ENCODE data around the gene TNS1.
A peak's percentile ranks its signal among the peaks of the same experiment; 100 is the strongest.

The TNS1 gene

DNA sequence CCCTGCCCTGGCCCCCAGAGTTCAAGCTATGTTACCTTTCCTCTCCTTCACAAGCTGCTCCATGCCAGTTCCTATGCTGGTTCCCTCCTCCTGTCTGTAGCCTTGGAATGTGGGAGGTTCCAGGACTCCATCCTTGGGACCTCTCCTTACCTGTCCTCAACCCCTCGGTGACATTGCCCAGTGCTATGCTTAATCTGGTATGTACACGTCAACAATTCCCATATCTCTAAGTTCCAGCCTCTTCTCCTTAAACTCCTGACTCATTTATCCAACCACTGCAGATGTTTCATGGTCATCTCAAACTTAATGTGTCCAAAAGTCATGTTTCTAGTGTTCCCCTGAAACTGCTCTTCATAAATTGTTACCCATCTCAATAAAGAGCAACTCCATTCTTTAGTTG lies 160.8 kb downstream of the TNS1 start:
- DNase-seq = no peak

DNA sequence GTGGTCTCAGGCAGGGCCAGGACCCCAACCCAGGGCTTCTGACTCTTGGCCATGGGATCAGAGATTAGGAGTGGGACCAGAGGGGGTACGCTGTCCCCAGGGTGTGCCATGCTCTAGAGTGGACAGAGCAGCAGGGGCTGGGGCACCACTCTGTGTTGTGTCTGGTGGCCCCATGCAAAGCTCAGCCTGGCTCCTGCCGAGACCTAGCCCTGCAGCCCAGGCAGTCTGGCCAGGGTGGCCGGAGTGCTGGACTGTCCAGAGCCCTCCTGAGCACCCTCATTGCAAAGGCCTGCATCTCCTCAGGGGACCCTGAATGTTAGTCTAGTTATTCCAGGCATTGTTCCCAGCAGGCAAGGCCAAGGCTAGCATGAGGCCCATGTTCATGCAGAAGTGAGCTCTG lies 162.3 kb downstream of the TNS1 start:
- no peak for DNase-seq

- no peak for DNase-seq
Measured at GRCh38 chr2:217839750-217840107, 163.1 kb downstream of the TNS1 start.

- DNase-seq = no peak
Measured at GRCh38 chr2:217839073-217839749, 163.6 kb downstream of the TNS1 start.

DNA sequence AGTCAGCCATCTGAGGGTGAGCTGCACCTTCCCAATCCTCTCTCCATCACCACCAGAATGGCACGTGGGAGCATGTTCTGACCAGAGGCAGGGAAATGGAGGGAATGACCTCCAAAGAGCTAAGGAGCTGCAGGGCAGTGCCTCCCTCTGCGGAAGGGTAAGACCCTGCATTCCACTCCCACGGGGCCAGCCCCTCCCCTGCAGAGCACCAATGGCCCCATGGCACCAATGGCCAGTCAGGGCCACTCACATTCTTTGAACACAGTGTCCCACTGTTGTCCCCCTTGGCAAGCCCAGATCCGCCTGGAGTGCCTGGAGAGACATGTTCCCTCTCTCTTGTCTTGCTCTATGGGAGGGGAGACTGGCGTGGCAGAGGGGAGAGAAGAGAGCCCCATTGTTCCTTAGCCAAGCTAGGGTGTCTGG lies 164.4 kb downstream of the TNS1 start:
- no peak for DNase-seq

DNA sequence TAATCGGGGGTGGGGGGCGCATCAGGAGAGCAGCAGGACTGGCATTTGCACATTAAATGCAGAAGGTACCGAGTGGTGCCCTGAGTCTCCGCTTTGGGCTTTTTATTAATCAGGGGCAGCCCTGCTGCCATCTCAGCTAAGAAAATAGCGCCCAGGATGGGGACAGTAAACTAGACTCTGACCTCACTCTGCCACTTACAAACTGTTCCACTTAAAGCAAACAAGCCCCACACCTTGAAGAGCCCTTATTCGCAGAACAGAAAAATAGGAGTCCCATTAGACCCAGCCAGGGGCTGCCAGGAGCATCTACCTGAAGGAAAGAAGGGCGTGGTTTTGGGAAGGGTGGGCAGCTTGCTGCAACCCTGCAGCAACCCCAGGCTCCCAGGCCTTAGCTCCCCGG lies 165.3 kb downstream of the TNS1 start:
- no peak for DNase-seq

DNA sequence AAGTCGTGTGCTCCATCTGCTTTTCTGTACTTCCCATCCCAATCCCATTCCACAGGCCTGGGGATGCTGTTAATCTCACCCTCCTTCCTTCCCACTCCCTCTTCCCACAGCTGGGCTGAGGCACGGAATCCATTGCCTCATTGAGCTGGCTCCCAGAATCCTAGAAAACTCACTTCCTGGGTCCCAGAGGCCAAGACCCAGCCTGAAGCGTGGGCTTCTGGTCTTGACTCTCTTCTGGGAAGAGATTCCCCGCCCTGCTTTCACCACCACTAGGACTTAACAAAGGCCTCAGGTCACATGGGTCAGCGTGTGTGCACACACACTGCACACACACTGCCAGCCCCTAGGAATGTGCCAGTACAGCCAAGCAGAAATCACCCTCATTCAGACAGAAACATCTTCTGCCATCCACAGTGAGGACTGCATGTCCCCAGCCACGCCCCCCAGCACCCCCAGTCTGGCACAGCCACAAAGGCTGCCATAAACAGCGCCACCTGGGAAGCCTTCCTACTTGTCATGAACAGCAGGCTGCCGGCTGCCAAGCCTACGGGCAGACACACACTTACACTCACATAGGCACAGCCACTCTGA lies 165.8 kb downstream of the TNS1 start:
- peak; percentile 12 for DNase-seq

- no peak for DNase-seq
Measured at GRCh38 chr2:217835931-217836891, 166.6 kb downstream of the TNS1 start.

DNA sequence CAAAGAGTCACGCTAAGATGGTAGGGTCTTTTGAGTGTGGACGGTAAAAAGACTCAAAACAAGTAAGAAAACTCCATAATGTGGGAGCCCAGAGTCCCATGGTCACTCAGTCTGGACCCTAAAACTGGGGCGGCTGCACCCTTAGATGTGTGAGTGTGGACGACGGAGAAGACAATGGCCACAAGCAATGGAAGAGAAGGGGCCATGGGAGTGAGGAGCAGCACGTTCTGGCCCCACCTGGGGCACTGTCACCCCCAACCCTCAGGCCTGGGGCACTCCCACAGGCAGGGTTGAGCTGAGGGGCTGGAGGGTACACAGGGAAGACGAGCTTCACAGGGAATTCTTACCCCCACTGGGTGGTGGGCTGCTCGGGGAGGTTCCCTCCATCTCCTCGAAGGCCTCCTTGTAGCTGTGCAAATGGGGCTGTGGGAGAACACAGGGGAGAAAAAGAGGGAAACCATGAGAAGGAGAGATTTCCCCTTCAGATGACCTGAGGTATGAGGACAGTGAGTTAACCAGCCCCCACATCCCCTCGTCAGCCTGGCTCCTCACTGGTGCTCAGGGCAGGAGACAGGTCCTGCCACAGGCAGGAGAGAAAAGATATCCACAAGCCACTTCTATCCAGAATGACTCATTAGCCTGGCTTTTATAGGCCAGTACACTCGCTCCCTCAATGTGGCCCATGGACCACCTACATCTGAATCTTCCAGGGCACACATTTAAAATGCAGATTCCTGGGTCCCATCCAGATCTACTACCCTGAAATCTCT lies 167.9 kb downstream of the TNS1 start:
- no peak for DNase-seq

DNA sequence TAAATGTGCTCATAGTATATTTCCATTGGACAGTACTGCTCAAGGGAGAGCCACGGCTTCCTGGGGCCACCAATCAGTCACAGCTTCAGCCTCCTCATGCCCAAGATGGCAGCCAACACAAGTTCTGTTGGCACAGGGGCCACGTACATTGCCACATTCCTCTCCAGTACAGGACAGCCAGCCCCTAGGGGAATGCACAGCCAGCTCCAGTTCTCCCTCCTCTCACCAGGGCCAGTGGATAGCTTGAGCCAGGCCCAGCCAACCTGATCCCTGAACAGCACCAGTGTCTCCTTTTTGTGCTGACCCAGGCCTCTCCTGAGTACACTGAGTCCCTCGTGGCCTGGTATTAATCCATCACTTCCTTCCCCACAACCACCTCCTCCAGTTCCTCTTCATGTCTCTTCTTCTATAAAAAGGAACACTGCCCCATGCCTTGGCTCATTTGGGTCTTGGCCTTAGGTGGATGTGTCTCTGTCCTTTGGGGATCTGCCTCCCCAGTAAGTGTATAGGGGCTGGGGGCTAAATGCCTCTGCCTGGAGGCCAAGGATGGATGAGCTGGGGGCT lies 168.7 kb downstream of the TNS1 start:
- DNase-seq = no peak

- no peak for DNase-seq
Measured at GRCh38 chr2:217833439-217833838, 169.4 kb downstream of the TNS1 start.

GRCh38 chr2:217832987-217833386 lies 169.8 kb downstream of the TNS1 start:
- DNase-seq = no peak

DNA sequence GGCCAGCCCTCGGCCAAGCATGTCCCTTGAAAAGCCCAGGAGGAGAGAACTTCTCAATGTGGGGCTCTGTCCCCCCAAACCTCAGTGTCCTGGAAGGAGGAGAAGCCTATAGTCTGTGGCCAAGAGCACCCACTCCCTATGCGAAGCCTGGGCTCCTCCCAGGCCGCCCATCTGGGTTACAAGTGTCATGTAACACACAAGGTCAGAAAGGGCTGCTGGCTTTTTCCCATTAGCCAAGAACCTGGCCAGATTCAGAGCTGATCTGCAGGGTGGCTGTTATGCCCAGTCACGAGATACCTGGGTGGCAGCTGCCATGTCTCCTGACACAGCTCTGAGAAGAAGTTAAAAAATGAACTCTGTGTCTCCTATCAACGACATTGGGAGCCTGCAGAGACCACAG lies 170.7 kb downstream of the TNS1 start:
- no peak for DNase-seq

DNA sequence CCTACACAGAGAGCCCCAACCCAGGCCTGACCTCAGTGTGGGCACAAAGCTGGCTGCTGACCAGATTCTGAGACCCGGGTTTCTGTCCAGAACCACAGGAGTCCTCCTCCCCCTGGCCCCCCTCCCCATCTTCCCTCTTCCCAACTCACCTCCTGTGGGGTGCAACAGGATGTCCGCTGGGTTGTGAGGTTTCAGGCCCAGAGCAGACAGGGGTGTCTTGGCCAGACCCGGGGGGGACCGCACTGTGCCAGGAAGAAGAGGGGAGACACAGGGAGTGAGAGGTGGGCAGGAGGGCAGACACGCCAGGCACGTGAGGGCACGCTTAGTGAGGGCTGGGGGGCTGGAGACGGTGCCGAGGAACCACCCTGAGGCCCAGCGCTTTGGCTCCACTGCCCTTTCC lies 171.5 kb downstream of the TNS1 start:
- DNase-seq = no peak

GRCh38 chr2:217830807-217831206 lies 172.0 kb downstream of the TNS1 start:
- no peak for DNase-seq

GRCh38 chr2:217830061-217830460 lies 172.7 kb downstream of the TNS1 start:
- DNase-seq = no peak

- no peak for DNase-seq
Measured at GRCh38 chr2:217829420-217829819, 173.4 kb downstream of the TNS1 start.

DNA sequence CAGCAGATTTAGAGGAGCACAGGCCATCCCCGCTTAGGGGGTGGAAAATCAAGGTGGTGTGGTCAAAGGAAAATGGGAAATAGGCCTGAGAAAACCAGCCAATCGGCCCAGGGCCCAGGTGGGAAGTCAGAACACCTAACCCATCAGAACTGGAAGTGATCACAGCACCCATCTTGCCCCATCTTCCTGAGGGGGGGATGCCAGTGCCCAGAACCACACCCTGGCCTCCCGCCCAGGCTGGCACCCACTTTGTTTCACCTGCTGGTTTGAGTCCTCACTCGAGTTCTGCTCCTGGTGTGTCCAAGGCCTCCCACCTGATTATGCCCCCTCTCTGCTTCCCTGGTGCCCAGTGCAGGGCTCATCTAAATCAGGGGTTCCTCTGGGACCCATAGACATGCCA lies 174.5 kb downstream of the TNS1 start:
- DNase-seq = no peak

DNA sequence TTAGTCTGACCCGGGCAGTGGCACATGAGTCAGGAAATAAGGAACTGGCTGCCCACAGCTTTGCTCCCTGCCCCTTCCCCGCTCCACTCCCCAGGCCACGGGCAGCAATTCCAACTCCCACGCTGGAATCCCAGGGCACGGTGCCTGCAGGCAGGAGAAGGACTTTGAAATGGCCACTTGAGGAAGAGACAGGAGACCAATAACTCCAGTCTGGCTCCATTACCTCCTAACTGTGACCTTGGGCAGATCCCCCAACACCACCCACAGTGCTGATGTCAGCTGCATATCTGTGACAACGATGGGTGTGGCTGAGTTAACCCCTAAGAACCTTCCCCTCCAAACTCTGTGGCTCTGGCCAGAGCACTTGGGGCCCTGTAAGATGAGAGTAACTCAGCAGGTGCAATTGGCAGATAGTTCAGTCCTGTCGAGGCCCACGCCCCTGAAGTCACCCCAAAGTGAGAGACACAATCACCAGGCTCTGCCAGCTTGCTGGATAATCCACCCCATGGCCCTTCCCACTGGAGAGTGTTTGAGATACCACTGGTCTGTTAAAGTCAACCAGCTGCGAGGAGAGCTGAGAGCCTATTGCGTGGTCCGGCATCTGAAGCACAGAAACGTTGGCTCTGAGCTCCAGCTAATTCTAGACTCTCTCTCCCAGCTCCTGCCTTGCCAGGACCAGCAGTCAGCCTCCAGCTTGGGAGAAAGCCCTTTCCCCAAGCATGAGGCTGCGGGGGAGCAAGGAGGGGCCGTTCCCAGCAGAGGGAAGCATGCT lies 175.2 kb downstream of the TNS1 start:
- DNase-seq = no peak

- no peak for DNase-seq
Measured at GRCh38 chr2:217826991-217827390, 175.8 kb downstream of the TNS1 start.

GRCh38 chr2:217826520-217826919 lies 176.3 kb downstream of the TNS1 start:
- DNase-seq = no peak

All from activated CD4-positive, alpha-beta T cell treated with anti-CD3 and anti-CD28 coated beads for 48 hours (primary cell).